Fibroblast of the aortic adventitia (primary cell): Measurements from ENCODE around the gene HCFC1R1. TPM values are rescaled to one million over a fixed set of nuclear protein-coding genes. Genes with fewer than 3 reads are reported as not detected.

Experiments used
- DNase-seq: peaks from one replicate; pipeline ENCODE4 v3.0.0-alpha.2; 2010; ENCODE audit warnings: low read depth
- H3K4me3 ChIP-seq: 2 replicates; pipeline ENCODE4 v1.5.1; 2011; ENCODE audit warnings: low read depth, mild to moderate bottlenecking, control low read depth, low read length, moderate library complexity
- CTCF ChIP-seq: IDR thresholded peaks from 2 replicates; pipeline ENCODE4 v1.5.1; 2011; ENCODE audit warnings: mild to moderate bottlenecking, low read length, control low read depth, inconsistent platforms; ENCODE audit not compliant: insufficient read depth
- total RNA-seq: library from RNA; depleted of rRNA; stranded (reverse); fragments of >200 nt; gene quantifications from 2 replicates; pipeline ENCODE4 v1.2.3, GENCODE V29; 2012; ENCODE audit warnings: low replicate concordance

Gene HCFC1R1
- total RNA-seq, 1 donor: 45.6 TPM

- DNase-seq: no peak
- TF ChIP-seq CTCF: no peak
- no peak overlapping the region for H3K4me3 ChIP-seq
Measured at GRCh38 chr16:3013998-3014690, 9.6 kb downstream of the HCFC1R1 start.

DNA sequence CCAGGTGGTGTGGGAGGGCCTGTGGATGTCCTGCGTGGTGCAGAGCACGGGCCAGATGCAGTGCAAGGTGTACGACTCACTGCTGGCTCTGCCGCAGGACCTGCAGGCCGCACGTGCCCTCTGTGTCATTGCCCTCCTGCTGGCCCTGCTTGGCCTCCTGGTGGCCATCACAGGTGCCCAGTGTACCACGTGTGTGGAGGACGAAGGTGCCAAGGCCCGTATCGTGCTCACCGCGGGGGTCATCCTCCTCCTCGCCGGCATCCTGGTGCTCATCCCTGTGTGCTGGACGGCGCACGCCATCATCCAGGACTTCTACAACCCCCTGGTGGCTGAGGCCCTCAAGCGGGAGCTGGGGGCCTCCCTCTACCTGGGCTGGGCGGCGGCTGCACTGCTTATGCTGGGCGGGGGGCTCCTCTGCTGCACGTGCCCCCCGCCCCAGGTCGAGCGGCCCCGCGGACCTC lies 10.2 kb downstream of the HCFC1R1 start:
- H3K4me3 ChIP-seq: no peak overlapping the region
- DNase-seq: no peak
- TF ChIP-seq CTCF: no peak

- no peak within 1 kb of the TSS for H3K4me3 ChIP-seq
- no peak for TF ChIP-seq CTCF
- no peak for DNase-seq
Measured at GRCh38 chr16:3012828-3013420, 10.8 kb downstream of the HCFC1R1 start, which contains the start of gene CLDN9. TSS of gene CLDN9 (plus strand) at chr16:3012923. CDS start at chr16:3013363, 440 bp downstream.

- no peak for DNase-seq
- no peak overlapping the region for H3K4me3 ChIP-seq
- no peak for TF ChIP-seq CTCF
Measured at GRCh38 chr16:3012246-3012645, 11.5 kb downstream of the HCFC1R1 start.

GRCh38 chr16:3010510-3010909 lies 13.2 kb downstream of the HCFC1R1 start:
- no peak for TF ChIP-seq CTCF
- DNase-seq: no peak

GRCh38 chr16:3009568-3010390 lies 14.0 kb downstream of the HCFC1R1 start:
- TF ChIP-seq CTCF: no peak
- DNase-seq: no peak
- H3K4me3 ChIP-seq: no peak overlapping the region

More at GRCh38 chr16:3010510-3010909, 13.2 kb downstream of the HCFC1R1 start:
- H3K4me3 ChIP-seq: no peak overlapping the region
